Esophagus squamous epithelium (tissue), 5 donors: ENCODE measurements around the gene KHK. TPM values are rescaled to one million over a fixed set of nuclear protein-coding genes. Genes with fewer than 3 reads are reported as not detected.

Experiments used
- DNase-seq: peaks from one replicate; lab custom pipeline; 2025; lab: John Stamatoyannopoulos, UW
- H3K27ac ChIP-seq, 4 donors: fragments of 200-600 bp; sonication (generic); one replicate each; pipeline ENCODE4 v1.5.1; 2016 to 2019; ENCODE audit warnings: mild to moderate bottlenecking in 1 of 4
- H3K27me3 ChIP-seq, 4 donors: fragments of 200-600 bp; sonication (generic); 1 replicate in 3 of 4; 2 replicates in 1 of 4; pipeline versions ENCODE4 v1.5.1 to v1.6.0; 2017 to 2021; ENCODE audit warnings: antibody characterized with exemption in 1 of 4
- H3K36me3 ChIP-seq, 3 donors: fragments of 200-600 bp; sonication (generic); one replicate each; pipeline ENCODE4 v1.5.1; 2016 to 2019
- H3K4me1 ChIP-seq, 3 donors: fragments of 200-600 bp; sonication (generic); one replicate each; pipeline ENCODE4 v1.5.1; 2017 to 2019
- H3K4me3 ChIP-seq, 4 donors: fragments of 200-600 bp; sonication (generic); 1 replicate in 3 of 4; 2 replicates in 1 of 4; pipeline ENCODE4 v1.5.1; 2016 to 2019; ENCODE audit warnings: mild to moderate bottlenecking in 2 of 4, moderate library complexity in 1 of 4
- H3K9me3 ChIP-seq, 3 donors: fragments of 200-600 bp; sonication (generic); one replicate each; pipeline ENCODE4 v1.5.1; 2016 to 2019
- POLR2A ChIP-seq, 4 donors: fragments of 450-650 bp; IDR thresholded peaks; one replicate each; pipeline ENCODE4 v1.6.1; 2017; ENCODE audit warnings: antibody characterized with exemption in 4 of 4, mild to moderate bottlenecking in 4 of 4, moderate library complexity in 3 of 4
- WGBS, 2 donors: methylation state at CpG; one replicate each; pipeline ENCODE4 v1.1.5; 2018; 5-methylcytosine and 5-hydroxymethylcytosine counted together
- intact Hi-C: fragments of 100-400 bp; cut with DNase I; formaldehyde crosslinking; loops from one replicate; pipeline ENCODE4 v1.15.0; 2022
- total RNA-seq, 4 donors: library from RNA; depleted of rRNA; stranded (reverse); fragments of >200 nt; gene quantifications; one replicate each; pipeline ENCODE4 v1.1.0, GENCODE V29; 2016
- TF ChIP-seq, protein P1 (sequence below), 6 experiments: fragments of 450-650 bp in 4 of 6; fragments of 200-600 bp in 2 of 6; sonication (generic) in 2 of 6; IDR thresholded peaks; one replicate each; pipeline ENCODE4 v1.5.1; 2016 to 2019; ENCODE audit warnings: antibody characterized with exemption in 6 of 6, mild to moderate bottlenecking in 4 of 6, moderate library complexity in 4 of 6
- donor health status: DM: yes; HTN: yes; CAD: no.

The KHK gene
- total RNA-seq = 1 to 10 TPM; 1.3 to 1.9 (median 1.4) TPM

DNA sequence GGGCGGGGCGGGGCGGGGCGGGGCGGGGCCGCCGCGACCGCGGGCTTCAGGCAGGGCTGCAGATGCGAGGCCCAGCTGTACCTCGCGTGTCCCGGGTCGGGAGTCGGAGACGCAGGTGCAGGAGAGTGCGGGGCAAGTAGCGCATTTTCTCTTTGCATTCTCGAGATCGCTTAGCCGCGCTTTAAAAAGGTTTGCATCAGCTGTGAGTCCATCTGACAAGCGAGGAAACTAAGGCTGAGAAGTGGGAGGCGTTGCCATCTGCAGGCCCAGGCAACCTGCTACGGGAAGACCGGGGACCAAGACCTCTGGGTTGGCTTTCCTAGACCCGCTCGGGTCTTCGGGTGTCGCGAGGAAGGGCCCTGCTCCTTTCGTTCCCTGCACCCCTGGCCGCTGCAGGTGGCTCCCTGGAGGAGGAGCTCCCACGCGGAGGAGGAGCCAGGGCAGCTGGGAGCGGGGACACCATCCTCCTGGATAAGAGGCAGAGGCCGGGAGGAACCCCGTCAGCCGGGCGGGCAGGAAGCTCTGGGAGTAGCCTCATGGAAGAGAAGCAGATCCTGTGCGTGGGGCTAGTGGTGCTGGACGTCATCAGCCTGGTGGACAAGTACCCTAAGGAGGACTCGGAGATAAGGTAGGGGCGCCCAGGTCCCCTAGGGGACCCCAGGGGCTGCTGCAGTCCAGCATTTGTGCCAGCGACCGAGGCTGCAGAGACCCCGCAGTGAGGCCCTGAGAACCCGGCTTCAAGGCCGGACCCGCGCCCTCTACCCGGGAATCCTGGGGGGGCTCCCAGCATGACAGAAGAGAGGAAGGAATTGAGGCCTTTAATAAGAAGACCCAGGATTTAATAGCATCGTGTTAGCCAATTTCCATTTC is at the start of gene KHK:
KHK (plus strand) TSS at position 49 of the 870 bp plus-strand sequence; CDS start at position 537, 488 bp downstream.
- TF ChIP-seq, protein P1, sequence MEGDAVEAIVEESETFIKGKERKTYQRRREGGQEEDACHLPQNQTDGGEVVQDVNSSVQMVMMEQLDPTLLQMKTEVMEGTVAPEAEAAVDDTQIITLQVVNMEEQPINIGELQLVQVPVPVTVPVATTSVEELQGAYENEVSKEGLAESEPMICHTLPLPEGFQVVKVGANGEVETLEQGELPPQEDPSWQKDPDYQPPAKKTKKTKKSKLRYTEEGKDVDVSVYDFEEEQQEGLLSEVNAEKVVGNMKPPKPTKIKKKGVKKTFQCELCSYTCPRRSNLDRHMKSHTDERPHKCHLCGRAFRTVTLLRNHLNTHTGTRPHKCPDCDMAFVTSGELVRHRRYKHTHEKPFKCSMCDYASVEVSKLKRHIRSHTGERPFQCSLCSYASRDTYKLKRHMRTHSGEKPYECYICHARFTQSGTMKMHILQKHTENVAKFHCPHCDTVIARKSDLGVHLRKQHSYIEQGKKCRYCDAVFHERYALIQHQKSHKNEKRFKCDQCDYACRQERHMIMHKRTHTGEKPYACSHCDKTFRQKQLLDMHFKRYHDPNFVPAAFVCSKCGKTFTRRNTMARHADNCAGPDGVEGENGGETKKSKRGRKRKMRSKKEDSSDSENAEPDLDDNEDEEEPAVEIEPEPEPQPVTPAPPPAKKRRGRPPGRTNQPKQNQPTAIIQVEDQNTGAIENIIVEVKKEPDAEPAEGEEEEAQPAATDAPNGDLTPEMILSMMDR (IDR thresholded peaks at IDR 0.05) = no peak
- no peak for TF ChIP-seq POLR2A (IDR thresholded peaks at IDR 0.05)
- DNase-seq = no peak
- H3K36me3 ChIP-seq = no peaks in the 10 kb centered on the region
- H3K4me1 ChIP-seq = peaks cover 16 to 53% (median 17%) of the 10 kb centered on the region in 3 donors
- no peaks in the 10 kb centered on the region for H3K9me3 ChIP-seq
- H3K4me3 ChIP-seq = peak within 1 kb of the TSS; percentile 59 to 75 (median 72)
- peak within 1 kb of the TSS; percentile 86 to 96 (median 90) for H3K27ac ChIP-seq
- H3K27me3 ChIP-seq = no peaks in the 10 kb centered on the region
- 9 to 10% methylated on average over 7 to 10 of the region's 54 CpGs for WGBS, 2 donors
- intact Hi-C loops = loop anchor here (5.0 kb wide), 1 partner anchor 125 kb away; no protein-coding TSS in a partner anchor

DNA sequence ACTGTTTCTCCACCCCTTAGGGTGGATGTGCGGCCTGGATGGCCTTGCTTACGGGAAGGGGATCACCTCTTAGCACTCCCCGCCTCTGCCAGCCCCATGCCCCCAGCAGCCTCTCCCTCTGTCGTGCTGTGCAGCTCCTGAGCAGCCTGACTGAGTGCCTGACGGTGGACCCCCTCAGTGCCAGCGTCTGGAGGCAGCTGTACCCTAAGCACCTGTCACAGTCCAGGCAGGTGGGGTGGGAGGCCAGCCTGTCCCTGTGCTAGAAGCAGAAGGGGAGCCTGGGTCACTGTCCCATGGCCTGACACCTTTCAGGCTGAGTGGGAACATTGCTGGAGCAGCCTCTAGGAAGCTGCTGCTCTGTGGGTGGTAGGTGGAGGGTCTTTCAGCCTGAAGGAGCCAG is 48.6 kb upstream of the KHK start:
- no peaks in the 10 kb centered on the region for H3K27me3 ChIP-seq
- no peak overlapping the region for H3K27ac ChIP-seq
- WGBS, 2 donors = 100% methylated on average over 2 of the region's 6 CpGs; no CpG with 5 or more reads in 1 of the 2 donors
- no peaks in the 10 kb centered on the region for H3K9me3 ChIP-seq
- H3K4me1 ChIP-seq = peaks cover 11 to 23% (median 14%) of the 10 kb centered on the region in 3 donors
- TF ChIP-seq POLR2A (IDR thresholded peaks at IDR 0.05) = no peak
- TF ChIP-seq, protein P1 (IDR thresholded peaks at IDR 0.05) = no peak
- no peak for DNase-seq
- H3K36me3 ChIP-seq = peaks cover 54 to 74% (median 63%) of the 10 kb centered on the region in 3 donors
- H3K4me3 ChIP-seq = no peak overlapping the region
- intact Hi-C loops = no loop called here

DNA sequence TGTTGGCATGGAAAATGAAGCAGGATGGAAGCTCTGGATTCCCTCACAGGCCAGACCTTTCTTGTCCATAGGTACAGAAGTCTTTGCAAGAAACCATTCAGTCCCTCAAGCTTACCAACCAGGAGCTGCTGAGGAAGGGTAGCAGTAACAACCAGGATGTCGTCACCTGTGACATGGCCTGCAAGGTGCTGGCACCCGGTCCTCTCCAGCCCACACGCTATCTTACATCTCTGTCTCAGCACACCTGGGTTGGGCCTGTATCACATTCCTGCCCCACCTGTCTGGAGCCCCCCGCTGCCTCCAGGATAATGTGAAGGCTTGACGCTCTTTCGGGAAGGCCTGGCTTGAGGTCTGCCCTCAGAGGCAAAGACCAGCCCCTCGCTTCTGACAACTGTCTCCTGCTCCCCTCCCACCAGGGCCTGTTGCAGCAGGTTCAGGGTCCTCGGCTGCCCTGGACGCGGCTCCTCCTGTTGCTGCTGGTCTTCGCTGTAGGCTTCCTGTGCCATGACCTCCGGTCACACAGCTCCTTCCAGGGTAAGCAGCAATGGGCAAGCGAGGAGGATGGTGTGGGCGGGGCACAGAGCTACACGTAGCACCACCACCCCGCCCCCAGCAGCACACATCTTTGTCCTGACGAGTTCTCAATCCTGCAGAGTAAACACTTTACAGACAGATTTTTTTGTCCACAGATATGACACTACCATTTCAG is 47.8 kb upstream of the KHK start:
- H3K4me1 ChIP-seq = peaks cover 5 to 16% (median 9%) of the 10 kb centered on the region in 3 donors
- no peak overlapping the region for H3K4me3 ChIP-seq
- TF ChIP-seq, protein P1 (IDR thresholded peaks at IDR 0.05) = no peak
- no peak for TF ChIP-seq POLR2A (IDR thresholded peaks at IDR 0.05)
- 82 to 89% methylated on average over 11 to 13 of the region's 17 CpGs for WGBS, 2 donors
- H3K9me3 ChIP-seq = no peaks in the 10 kb centered on the region
- DNase-seq = no peak
- no peak overlapping the region for H3K27ac ChIP-seq
- peaks cover 54 to 74% (median 63%) of the 10 kb centered on the region in 3 donors for H3K36me3 ChIP-seq
- no peaks in the 10 kb centered on the region for H3K27me3 ChIP-seq
- intact Hi-C loops = no loop called here

- intact Hi-C loops = no loop called here
- TF ChIP-seq POLR2A (IDR thresholded peaks at IDR 0.05) = no peak
- TF ChIP-seq, protein P1 (IDR thresholded peaks at IDR 0.05) = no peak
- 92 to 100% methylated on average over 1 to 2 of the region's 6 CpGs for WGBS, 2 donors
- Histone ChIP-seq H3K27me3 (no peaks in the 10 kb centered on the region), H3K9me3 (no peaks in the 10 kb centered on the region), H3K27ac (no peak overlapping the region), H3K4me3 (no peak overlapping the region), H3K36me3 (peaks cover 54 to 74% (median 63%) of the 10 kb centered on the region in 3 donors), H3K4me1 (peaks cover 0 to 10% (median 3%) of the 10 kb centered on the region in 3 donors)
- no peak for DNase-seq
These were observed 47.1 kb upstream of the KHK start for GRCh38 chr2:27039426-27039825.
